Lung (tissue), 12 donors: ENCODE measurements around the gene CDH4. TPM values are rescaled to one million over a fixed set of nuclear protein-coding genes. Genes with fewer than 3 reads are reported as not detected.

Experiments used
- ATAC-seq: fragments of 200-7000 bp; cut with Tn5 transposase; one replicate; pipeline ENCODE4 v1.9.1; 2020; ENCODE audit warnings: moderate number of reproducible peaks; ENCODE audit not compliant: insufficient read depth, low FRiP score
- DNase-seq, 3 donors: peaks; one replicate each; pipeline ENCODE4 v3.0.0-alpha.2; 2013 to 2017
- H3K27ac ChIP-seq, 2 donors: one replicate each; pipeline ENCODE4 v1.5.1; 2013; ENCODE audit warnings: mild to moderate bottlenecking in 2 of 2, moderate library complexity in 2 of 2, control low read depth in 1 of 2, inconsistent platforms in 1 of 2, low read depth in 1 of 2, low read length in 1 of 2
- H3K27me3 ChIP-seq, 3 donors: one replicate each; pipeline ENCODE4 v1.5.1; 2013; ENCODE audit warnings: low read length in 2 of 3; ENCODE audit not compliant: control insufficient read depth in 3 of 3, insufficient read depth in 3 of 3
- H3K36me3 ChIP-seq, 4 donors: one replicate each; pipeline ENCODE4 v1.5.1; 2013; ENCODE audit warnings: low read length in 4 of 4, mild to moderate bottlenecking in 1 of 4, moderate library complexity in 1 of 4; ENCODE audit not compliant: control insufficient read depth in 4 of 4, insufficient read depth in 4 of 4
- H3K4me1 ChIP-seq, 5 donors: one replicate each; pipeline ENCODE4 v1.5.1; 2013; ENCODE audit warnings: low read length in 5 of 5, mild to moderate bottlenecking in 2 of 5, moderate library complexity in 1 of 5; ENCODE audit not compliant: control insufficient read depth in 5 of 5, insufficient read depth in 5 of 5
- H3K4me3 ChIP-seq: one replicate; pipeline ENCODE4 v1.5.1; 2013; ENCODE audit warnings: mild to moderate bottlenecking, control low read depth, moderate library complexity
- H3K9ac ChIP-seq, 2 donors: one replicate each; pipeline ENCODE4 v1.5.1; 2013; ENCODE audit warnings: low read length in 2 of 2, control low read depth in 1 of 2; ENCODE audit not compliant: insufficient read depth in 1 of 2
- H3K9me3 ChIP-seq, 4 donors: one replicate each; pipeline ENCODE4 v1.5.1; 2013; ENCODE audit warnings: low read length in 3 of 4, mild to moderate bottlenecking in 1 of 4, moderate library complexity in 1 of 4; ENCODE audit not compliant: control insufficient read depth in 4 of 4, insufficient read depth in 3 of 4
- CTCF ChIP-seq: IDR thresholded peaks from 2 replicates; pipeline ENCODE4 v1.5.1; 2012; ENCODE audit warnings: mild to moderate bottlenecking; ENCODE audit errors: control extremely low read depth, extremely low read depth
- WGBS, 2 donors: extraction: QIAGEN DNeasy Blood & Tissue Kit; methylation state at CpG; one replicate each; pipeline ENCODE4 v1.1.7; 2013; 5-methylcytosine and 5-hydroxymethylcytosine counted together
- polyA plus RNA-seq, 2 donors: library from polyadenylated mRNA; stranded (reverse); fragments of 200-250 nt; gene quantifications; one replicate each; pipeline ENCODE4 v1.2.1, GENCODE V29; 2013
- total RNA-seq, 2 donors: library from RNA; depleted of rRNA in 1 of 2; stranded (reverse); fragments of >200 nt in 1 of 2; gene quantifications; one replicate each; pipeline ENCODE4 v1.2.1, GENCODE V29; 2014 to 2021
- donor health status: control.
- donor health status: control.
- donor health status: Bipolar disorder and iron deficiency.
- donor health status: healthy.
- donor health status: DM: yes; HTN: yes; CAD: no.

Gene CDH4
- total and polyA plus RNA-seq, 4 donors, result 0.10 to 2.1 (median 0.34) TPM

GRCh38 chr20:61733891-61734732 lies 482.1 kb downstream of the CDH4 start:
- Histone ChIP-seq H3K9me3 (peaks cover 0 to 2% (median 0%) of the 10 kb centered on the region in 4 donors), H3K4me1 (peaks cover 0 to 9% (median 0%) of the 10 kb centered on the region in 5 donors), H3K27me3 (peaks cover 0 to 14% (median 0%) of the 10 kb centered on the region in 3 donors), H3K9ac (no peak overlapping the region), H3K36me3 (no peaks in the 10 kb centered on the region), H3K27ac (no peak overlapping the region), H3K4me3 (no peak overlapping the region)
- ATAC-seq (no peak), DNase-seq (no peak)
- WGBS, 2 donors, result 62 to 67% methylated on average over 28 of the region's 28 CpGs
- no peak for TF ChIP-seq CTCF

- 59 to 62% methylated on average over 26 of the region's 26 CpGs for WGBS, 2 donors
- Histone ChIP-seq H3K27me3 (peaks cover 0 to 13% (median 0%) of the 10 kb centered on the region in 3 donors), H3K27ac (no peak overlapping the region), H3K9me3 (peaks cover 0 to 2% (median 0%) of the 10 kb centered on the region in 4 donors), H3K4me3 (no peak overlapping the region), H3K9ac (no peak overlapping the region), H3K4me1 (peaks cover 0 to 9% (median 0%) of the 10 kb centered on the region in 5 donors), H3K36me3 (no peaks in the 10 kb centered on the region)
- DNase-seq (no peak), ATAC-seq (no peak)
- no peak for TF ChIP-seq CTCF
Measured at GRCh38 chr20:61734733-61735502, 482.9 kb downstream of the CDH4 start.

- Histone ChIP-seq H3K27ac (no peak overlapping the region), H3K9me3 (peaks cover 0 to 2% (median 0%) of the 10 kb centered on the region in 4 donors), H3K4me1 (peaks cover 0 to 9% (median 0%) of the 10 kb centered on the region in 5 donors), H3K36me3 (no peaks in the 10 kb centered on the region), H3K9ac (no peak overlapping the region), H3K27me3 (peaks cover 0 to 13% (median 0%) of the 10 kb centered on the region in 3 donors), H3K4me3 (no peak overlapping the region)
- TF ChIP-seq CTCF, result no peak
- 79 to 81% methylated on average over 11 of the region's 11 CpGs for WGBS, 2 donors
- ATAC-seq (no peak), DNase-seq (no peak)
Measured at GRCh38 chr20:61735503-61735785, 483.4 kb downstream of the CDH4 start.
